Peyer's patch (tissue), 4 donors: ENCODE data around the gene PRAMEF12.
"Not testable (repeated sequence)": the region's sequence is repeated elsewhere in the genome, so short reads cannot be mapped to it uniquely, and the experiment has no call there.

Source experiments
- POLR2A ChIP-seq, 2 donors: fragments of 450-650 bp; IDR thresholded peaks; one replicate each; pipeline ENCODE4 v1.5.1; 2017; ENCODE audit warnings: antibody characterized with exemption in 2 of 2, mild to moderate bottlenecking in 2 of 2, moderate library complexity in 2 of 2
- TF ChIP-seq, protein P1 (sequence below), 6 experiments: fragments of 450-650 bp in 4 of 6; fragments of 200-600 bp in 2 of 6; sonication (generic) in 1 of 6; IDR thresholded peaks; one replicate each; pipeline ENCODE4 v1.5.1; 2017 to 2019; ENCODE audit warnings: antibody characterized with exemption in 6 of 6, mild to moderate bottlenecking in 3 of 6, moderate library complexity in 1 of 6

DNA sequence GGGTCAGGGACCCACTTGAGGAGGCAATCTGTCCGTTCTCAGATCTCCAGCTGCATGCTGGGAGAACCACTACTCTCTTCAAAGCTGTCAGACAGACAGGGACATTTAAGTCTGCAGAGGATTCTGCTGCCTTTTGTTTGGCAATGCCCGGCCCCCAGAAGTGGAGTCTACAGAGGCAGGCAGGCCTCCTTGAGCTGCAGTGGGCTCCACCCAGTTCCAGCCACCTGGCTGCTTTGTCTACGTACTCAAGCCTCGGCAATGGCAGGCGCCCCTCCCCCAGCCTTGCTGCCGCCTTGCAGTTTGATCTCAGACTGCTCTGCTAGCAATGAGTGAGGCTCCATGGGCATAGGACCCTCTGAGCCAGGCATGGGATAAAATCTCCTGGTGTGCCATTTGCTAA, 45.5 kb downstream of the PRAMEF12 start:
- TF ChIP-seq, protein P1, sequence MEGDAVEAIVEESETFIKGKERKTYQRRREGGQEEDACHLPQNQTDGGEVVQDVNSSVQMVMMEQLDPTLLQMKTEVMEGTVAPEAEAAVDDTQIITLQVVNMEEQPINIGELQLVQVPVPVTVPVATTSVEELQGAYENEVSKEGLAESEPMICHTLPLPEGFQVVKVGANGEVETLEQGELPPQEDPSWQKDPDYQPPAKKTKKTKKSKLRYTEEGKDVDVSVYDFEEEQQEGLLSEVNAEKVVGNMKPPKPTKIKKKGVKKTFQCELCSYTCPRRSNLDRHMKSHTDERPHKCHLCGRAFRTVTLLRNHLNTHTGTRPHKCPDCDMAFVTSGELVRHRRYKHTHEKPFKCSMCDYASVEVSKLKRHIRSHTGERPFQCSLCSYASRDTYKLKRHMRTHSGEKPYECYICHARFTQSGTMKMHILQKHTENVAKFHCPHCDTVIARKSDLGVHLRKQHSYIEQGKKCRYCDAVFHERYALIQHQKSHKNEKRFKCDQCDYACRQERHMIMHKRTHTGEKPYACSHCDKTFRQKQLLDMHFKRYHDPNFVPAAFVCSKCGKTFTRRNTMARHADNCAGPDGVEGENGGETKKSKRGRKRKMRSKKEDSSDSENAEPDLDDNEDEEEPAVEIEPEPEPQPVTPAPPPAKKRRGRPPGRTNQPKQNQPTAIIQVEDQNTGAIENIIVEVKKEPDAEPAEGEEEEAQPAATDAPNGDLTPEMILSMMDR (IDR thresholded peaks at IDR 0.05) = not testable (repeated sequence)
- TF ChIP-seq POLR2A (IDR thresholded peaks at IDR 0.05) = not testable (repeated sequence)
